ENCODE data around the gene ZNF518B.

Gene ZNF518B, protein sequence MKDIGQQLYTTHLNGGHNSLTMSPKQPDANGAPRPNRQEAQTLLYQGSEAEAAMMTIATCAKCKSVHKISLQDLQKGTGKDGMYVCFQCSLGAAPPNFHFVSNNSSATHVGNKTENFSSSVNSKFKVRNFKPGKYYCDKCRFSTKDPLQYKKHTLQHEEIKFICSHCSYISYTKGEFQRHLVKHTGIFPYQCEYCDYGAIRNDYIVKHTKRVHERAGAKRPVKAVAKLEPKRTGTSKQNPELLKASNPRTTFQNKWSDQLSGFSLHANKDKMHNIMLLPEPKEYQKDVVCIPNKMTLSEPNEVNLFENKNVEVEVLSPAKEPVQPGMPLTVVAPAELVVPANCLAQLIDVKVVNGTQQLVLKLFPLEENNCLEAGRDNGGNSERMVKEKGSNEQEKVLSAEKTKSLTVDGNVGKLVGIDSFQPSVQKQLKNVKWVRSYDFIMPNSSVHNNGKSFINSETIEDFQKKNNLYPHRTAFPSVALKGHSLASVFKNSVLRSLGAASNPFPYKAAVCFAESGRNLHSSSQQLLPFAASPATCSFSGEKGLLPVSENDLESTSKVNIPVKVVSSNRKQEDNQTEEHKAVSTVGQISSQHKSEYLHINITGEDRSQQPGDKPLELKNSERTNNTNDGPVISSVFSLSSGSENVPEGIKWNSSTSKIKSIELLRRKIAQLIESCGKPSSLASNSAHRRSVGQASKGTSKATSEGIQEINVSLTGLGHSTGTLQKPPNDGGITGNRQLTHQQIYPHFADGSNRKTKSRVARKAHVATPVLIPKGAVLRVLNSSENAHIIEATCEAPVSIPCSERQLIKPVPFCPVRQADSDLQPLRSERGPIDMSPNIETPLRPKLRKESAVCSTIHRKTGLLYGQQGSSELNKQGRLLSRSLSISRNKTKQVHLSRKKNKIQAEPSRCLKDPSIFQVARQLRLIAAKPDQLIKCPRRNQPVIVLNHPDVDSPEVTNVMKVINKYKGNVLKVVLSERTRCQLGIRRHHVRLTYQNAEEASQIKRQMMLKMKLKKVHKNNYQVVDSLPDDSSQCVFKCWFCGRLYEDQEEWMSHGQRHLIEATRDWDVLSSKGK

GRCh38 chr4:10457255-10457801, at the start of gene ZNF518B:
Gene ZNF518B (minus strand): TSS chr4:10457426. CDS start chr4:10446328, 11,098 bp downstream.
- Mint-ChIP-seq H3K36me3 (ENCODE audit: low read depth) (peaks cover 31% of the 10 kb centered on the region), H3K4me3 (peak within 1 kb of the TSS; percentile 92), H3K27me3 (ENCODE audit: low read depth) (peaks cover 30% of the 10 kb centered on the region), H3K27ac (peak within 1 kb of the TSS; percentile 94), H3K4me1 (ENCODE audit: low read depth) (peaks cover 39% of the 10 kb centered on the region), H3K9me3 (peaks cover 3% of the 10 kb centered on the region)

DNA sequence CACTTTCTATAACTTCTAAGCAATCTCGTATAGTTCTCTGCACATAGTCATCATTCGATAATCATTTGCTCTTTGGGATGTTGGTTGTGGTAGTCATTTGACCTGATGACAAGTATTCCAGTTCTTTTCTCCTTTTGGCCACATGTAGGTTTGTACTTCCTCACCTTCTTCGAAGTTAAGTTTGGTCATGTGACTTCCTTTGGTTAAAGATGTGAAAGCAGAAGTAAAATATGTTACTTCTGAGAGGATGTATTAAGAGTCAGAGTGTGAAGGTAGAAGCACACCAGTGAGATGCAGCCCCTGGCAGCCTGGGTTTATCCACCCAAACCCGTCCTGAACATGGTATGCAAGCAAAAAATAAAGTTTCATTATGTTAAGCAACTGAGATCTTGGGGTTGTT, 48.9 kb upstream of the ZNF518B start:
- H3K27me3 Mint-ChIP-seq (ENCODE audit: low read depth) = no peaks in the 10 kb centered on the region

DNA sequence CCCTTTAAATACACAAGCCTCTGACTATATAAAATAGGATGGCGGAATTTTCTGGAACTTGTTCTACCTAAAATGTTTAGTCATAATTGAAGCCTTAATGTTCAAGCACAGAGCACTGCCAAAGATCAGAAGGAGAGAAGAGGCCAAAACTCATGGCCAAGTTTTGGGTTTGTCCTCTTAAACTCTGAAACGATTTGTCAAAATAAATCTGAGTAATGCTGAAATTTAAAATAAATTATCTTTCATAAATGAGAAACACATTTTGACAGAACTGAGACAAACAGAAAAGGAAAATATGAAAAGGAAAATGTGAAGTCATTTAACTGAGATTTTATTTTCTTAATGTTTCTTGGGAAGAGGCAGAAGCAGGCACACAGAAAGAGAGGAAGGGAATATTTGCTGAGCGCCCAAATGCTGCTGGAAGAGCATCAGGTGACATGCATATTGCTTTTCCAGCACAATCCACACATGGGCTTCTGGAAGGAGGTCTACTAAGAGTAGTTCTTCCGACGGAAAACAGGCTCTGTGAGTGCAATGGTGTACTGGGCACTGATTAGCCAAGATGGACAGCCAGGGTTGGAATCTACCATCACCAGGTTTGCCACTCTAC, 47.4 kb upstream of the ZNF518B start:
- no peaks in the 10 kb centered on the region for H3K27me3 Mint-ChIP-seq (ENCODE audit: low read depth)
- H3K27ac Mint-ChIP-seq = no peak overlapping the region
- H3K4me3 Mint-ChIP-seq = no peak overlapping the region
- H3K9me3 Mint-ChIP-seq = peaks cover 11% of the 10 kb centered on the region
- peaks cover 5% of the 10 kb centered on the region for H3K4me1 Mint-ChIP-seq (ENCODE audit: low read depth)
- no peaks in the 10 kb centered on the region for H3K36me3 Mint-ChIP-seq (ENCODE audit: low read depth)

More for the DNA sequence above, 48.9 kb upstream of the ZNF518B start:
- H3K4me3 Mint-ChIP-seq = no peak overlapping the region
- H3K27ac Mint-ChIP-seq = no peak overlapping the region
- H3K36me3 Mint-ChIP-seq (ENCODE audit: low read depth) = no peaks in the 10 kb centered on the region
- H3K9me3 Mint-ChIP-seq = peaks cover 11% of the 10 kb centered on the region
- H3K4me1 Mint-ChIP-seq (ENCODE audit: low read depth) = peaks cover 5% of the 10 kb centered on the region

GRCh38 chr4:10502717-10503116, 45.5 kb upstream of the ZNF518B start:
- Mint-ChIP-seq H3K4me3 (no peak overlapping the region), H3K9me3 (peaks cover 11% of the 10 kb centered on the region), H3K27me3 (ENCODE audit: low read depth) (no peaks in the 10 kb centered on the region), H3K36me3 (ENCODE audit: low read depth) (no peaks in the 10 kb centered on the region), H3K4me1 (ENCODE audit: low read depth) (peaks cover 5% of the 10 kb centered on the region), H3K27ac (no peak overlapping the region)

GRCh38 chr4:10500776-10501175, 43.5 kb upstream of the ZNF518B start:
- Mint-ChIP-seq H3K4me3 (no peak overlapping the region), H3K9me3 (peaks cover 5% of the 10 kb centered on the region), H3K4me1 (ENCODE audit: low read depth) (no peaks in the 10 kb centered on the region), H3K27me3 (ENCODE audit: low read depth) (no peaks in the 10 kb centered on the region), H3K36me3 (ENCODE audit: low read depth) (no peaks in the 10 kb centered on the region), H3K27ac (no peak overlapping the region)

- Mint-ChIP-seq H3K9me3 (no peaks in the 10 kb centered on the region), H3K4me1 (ENCODE audit: low read depth) (no peaks in the 10 kb centered on the region), H3K36me3 (ENCODE audit: low read depth) (no peaks in the 10 kb centered on the region), H3K27ac (no peak overlapping the region), H3K27me3 (ENCODE audit: low read depth) (no peaks in the 10 kb centered on the region), H3K4me3 (no peak overlapping the region)
Observed at GRCh38 chr4:10496200-10496599, 39.0 kb upstream of the ZNF518B start.

DNA sequence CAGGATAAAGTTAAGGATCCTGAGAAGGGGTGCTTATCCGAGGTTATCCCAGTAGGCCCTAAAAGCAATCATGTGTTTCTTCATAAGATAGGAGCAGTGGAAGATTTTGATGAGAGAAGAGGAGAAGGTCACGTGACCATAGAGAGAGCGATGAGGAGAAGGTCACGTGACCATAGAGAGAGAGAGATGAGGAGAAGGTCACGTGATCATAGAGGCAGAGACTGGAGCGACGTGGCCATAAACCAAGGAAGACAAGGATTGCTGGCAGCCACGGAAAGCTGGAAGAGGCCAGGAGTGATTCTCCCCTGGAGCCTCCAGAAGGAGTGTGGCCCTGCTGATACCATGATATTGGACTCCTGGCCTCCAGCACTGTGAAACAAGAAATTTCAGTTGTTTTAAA, 38.4 kb upstream of the ZNF518B start:
- H3K27me3 Mint-ChIP-seq (ENCODE audit: low read depth) = no peaks in the 10 kb centered on the region

DNA sequence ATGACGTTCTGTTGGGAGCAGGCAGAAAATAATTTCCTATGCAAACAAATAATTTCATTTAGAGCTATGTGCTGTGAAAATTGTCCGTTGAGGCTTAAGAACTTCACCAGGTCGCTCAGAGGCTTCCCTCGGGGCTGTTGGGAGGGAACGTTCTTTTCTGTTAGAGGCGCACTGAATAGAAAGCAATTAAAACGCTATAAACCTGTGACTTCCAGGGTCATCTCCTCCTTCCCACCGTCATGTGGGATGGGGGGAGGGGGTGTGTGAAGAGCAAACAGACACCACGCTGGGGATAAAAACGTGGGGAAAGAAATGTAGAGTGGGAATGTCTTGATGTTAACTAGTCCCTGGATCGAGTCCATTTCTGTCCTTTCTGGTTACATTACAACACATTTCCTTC, 35.2 kb upstream of the ZNF518B start:
- no peaks in the 10 kb centered on the region for H3K36me3 Mint-ChIP-seq (ENCODE audit: low read depth)
- no peak overlapping the region for H3K4me3 Mint-ChIP-seq
- no peak overlapping the region for H3K27ac Mint-ChIP-seq
- peaks cover 4% of the 10 kb centered on the region for H3K4me1 Mint-ChIP-seq (ENCODE audit: low read depth)
- H3K27me3 Mint-ChIP-seq (ENCODE audit: low read depth) = peaks cover 20% of the 10 kb centered on the region
- no peaks in the 10 kb centered on the region for H3K9me3 Mint-ChIP-seq

More for the DNA sequence above, 38.4 kb upstream of the ZNF518B start:
- Mint-ChIP-seq H3K9me3 (no peaks in the 10 kb centered on the region), H3K36me3 (ENCODE audit: low read depth) (no peaks in the 10 kb centered on the region), H3K27ac (no peak overlapping the region), H3K4me1 (ENCODE audit: low read depth) (no peaks in the 10 kb centered on the region), H3K4me3 (no peak overlapping the region)

DNA sequence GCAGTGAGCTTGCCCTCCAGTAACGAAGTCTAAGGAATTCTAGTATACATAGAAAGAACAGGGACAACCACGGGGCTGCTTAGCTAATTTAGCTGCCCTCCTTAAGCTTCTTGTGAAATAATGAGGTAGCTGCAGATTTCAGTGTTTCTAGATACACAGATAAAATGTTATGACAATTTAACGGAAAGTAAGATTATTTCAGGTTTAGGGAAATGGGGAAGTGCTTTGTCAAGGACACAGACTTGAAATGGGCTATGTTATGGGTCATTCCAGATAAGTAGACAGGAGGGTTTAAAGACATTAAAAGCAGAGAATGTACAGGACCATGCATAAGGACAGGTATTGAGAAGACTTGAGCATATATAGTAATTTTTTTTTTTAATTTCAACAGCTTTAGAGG, 34.2 kb upstream of the ZNF518B start:
- H3K4me3 Mint-ChIP-seq = no peak overlapping the region
- no peak overlapping the region for H3K27ac Mint-ChIP-seq
- no peaks in the 10 kb centered on the region for H3K9me3 Mint-ChIP-seq
- H3K4me1 Mint-ChIP-seq (ENCODE audit: low read depth) = peaks cover 4% of the 10 kb centered on the region
- peaks cover 20% of the 10 kb centered on the region for H3K27me3 Mint-ChIP-seq (ENCODE audit: low read depth)
- no peaks in the 10 kb centered on the region for H3K36me3 Mint-ChIP-seq (ENCODE audit: low read depth)

DNA sequence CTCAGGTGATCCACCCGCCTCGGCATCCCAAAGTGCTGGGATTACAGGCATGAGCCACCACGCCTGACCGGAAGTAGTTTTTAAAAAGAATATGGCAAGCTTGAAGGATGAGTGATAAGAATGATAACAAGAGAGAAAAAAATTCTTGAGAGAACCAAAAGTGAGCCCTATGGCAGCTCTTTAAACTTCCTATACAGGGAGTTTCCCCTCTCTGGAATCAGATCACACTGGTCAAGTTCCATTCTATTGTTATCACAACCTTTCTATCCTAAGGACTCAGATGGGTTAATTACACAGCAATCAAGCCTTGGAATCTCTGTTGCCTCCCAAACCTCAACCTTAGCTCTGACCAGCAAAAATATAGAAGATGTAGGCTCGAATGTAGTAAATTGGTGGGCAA, 33.8 kb upstream of the ZNF518B start:
- H3K9me3 Mint-ChIP-seq = no peaks in the 10 kb centered on the region
- no peak overlapping the region for H3K27ac Mint-ChIP-seq
- peaks cover 20% of the 10 kb centered on the region for H3K27me3 Mint-ChIP-seq (ENCODE audit: low read depth)
- H3K36me3 Mint-ChIP-seq (ENCODE audit: low read depth) = no peaks in the 10 kb centered on the region
- no peak overlapping the region for H3K4me3 Mint-ChIP-seq
- H3K4me1 Mint-ChIP-seq (ENCODE audit: low read depth) = peaks cover 4% of the 10 kb centered on the region

DNA sequence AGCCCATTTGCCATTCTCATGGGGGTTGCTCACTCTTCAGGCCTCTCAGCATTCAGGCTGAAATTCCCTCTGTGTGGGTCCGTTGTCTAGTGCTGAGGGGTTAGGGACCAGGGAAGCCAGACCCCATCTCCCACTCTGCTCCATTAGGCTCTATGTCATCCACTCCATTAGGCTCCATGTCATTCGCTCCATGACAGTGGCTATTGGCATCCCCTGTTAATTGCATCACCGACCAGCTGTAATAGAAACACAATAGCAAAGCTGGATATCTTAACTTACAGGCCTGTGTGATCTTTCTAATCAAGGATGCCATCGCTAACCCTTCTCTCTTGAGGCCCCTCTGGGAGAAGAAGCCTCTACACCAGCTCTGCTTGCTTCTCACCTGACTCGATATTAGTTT, 25.7 kb upstream of the ZNF518B start:
- H3K4me1 Mint-ChIP-seq (ENCODE audit: low read depth) = no peaks in the 10 kb centered on the region
- H3K9me3 Mint-ChIP-seq = no peaks in the 10 kb centered on the region
- no peak overlapping the region for H3K27ac Mint-ChIP-seq
- no peak overlapping the region for H3K4me3 Mint-ChIP-seq
- no peaks in the 10 kb centered on the region for H3K36me3 Mint-ChIP-seq (ENCODE audit: low read depth)
- peaks cover 5% of the 10 kb centered on the region for H3K27me3 Mint-ChIP-seq (ENCODE audit: low read depth)

- H3K9me3 Mint-ChIP-seq = no peaks in the 10 kb centered on the region
- H3K27me3 Mint-ChIP-seq (ENCODE audit: low read depth) = no peaks in the 10 kb centered on the region
- no peaks in the 10 kb centered on the region for H3K4me1 Mint-ChIP-seq (ENCODE audit: low read depth)
- no peak overlapping the region for H3K27ac Mint-ChIP-seq
- H3K4me3 Mint-ChIP-seq = no peak overlapping the region
- no peaks in the 10 kb centered on the region for H3K36me3 Mint-ChIP-seq (ENCODE audit: low read depth)
Observed at GRCh38 chr4:10480616-10481015, 23.4 kb upstream of the ZNF518B start.

DNA sequence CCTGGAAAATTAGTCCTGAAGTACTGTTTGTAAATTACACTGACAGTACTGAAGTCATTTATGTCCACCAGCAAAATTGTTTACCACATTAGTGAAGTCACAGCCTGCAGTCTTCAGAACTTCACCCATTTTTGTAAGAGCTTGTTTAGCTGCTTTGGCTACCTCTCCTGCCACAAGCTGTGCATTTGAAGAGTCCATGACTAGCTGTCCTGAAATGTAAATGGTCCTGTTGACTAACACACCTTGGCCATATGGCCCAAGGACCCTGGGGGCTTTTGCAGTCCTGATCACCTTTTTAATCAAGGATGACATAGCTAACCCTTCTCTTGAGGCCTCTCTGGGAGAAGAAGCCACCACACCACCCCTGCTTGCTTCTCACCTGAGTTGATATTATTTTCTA, 21.4 kb upstream of the ZNF518B start:
- Mint-ChIP-seq H3K27me3 (ENCODE audit: low read depth) (no peaks in the 10 kb centered on the region), H3K4me1 (ENCODE audit: low read depth) (no peaks in the 10 kb centered on the region), H3K27ac (no peak overlapping the region), H3K36me3 (ENCODE audit: low read depth) (no peaks in the 10 kb centered on the region), H3K4me3 (no peak overlapping the region), H3K9me3 (no peaks in the 10 kb centered on the region)

GRCh38 chr4:10470505-10470904, 13.3 kb upstream of the ZNF518B start:
- H3K4me3 Mint-ChIP-seq = no peak overlapping the region
- no peaks in the 10 kb centered on the region for H3K4me1 Mint-ChIP-seq (ENCODE audit: low read depth)
- no peaks in the 10 kb centered on the region for H3K36me3 Mint-ChIP-seq (ENCODE audit: low read depth)
- H3K27me3 Mint-ChIP-seq (ENCODE audit: low read depth) = peaks cover 6% of the 10 kb centered on the region
- H3K9me3 Mint-ChIP-seq = no peaks in the 10 kb centered on the region
- H3K27ac Mint-ChIP-seq = no peak overlapping the region

All from T-helper 1 cell treated with Interleukin-12 subunit alpha and Interleukin-12 subunit beta and Interleukin-4 antibody, amounts not matched to agents 30 μg/mL and 1 μg/mL, for 36 hours (primary cell).